HepG2 (cell line): ENCODE measurements around the gene KCNMA1. TPM values are rescaled to one million over a fixed set of nuclear protein-coding genes. Genes with fewer than 3 reads are reported as not detected.

Experiments
- ATAC-seq: fragments of 200-7000 bp; cut with Tn5 transposase; 3 replicates; pipeline ENCODE4 v1.9.1; 2020; ENCODE audit warnings: mild to moderate bottlenecking, moderate library complexity
- BruUV-seq: library from RNA; stranded (reverse); fragments of 400-500 nt; replicated peaks from 2 replicates; lab custom pipeline; 2021; lab: Mats Ljungman, UMichigan
- CTCF ChIA-PET: fragments of 300-600 bp; formaldehyde crosslinking; extraction: SDS; loops from one replicate; lab custom pipeline; 2021; ENCODE audit warnings: low total read pairs, inconsistent platforms, low intra/inter-chr PET ratio; lab: Yijun Ruan, JAX
- POLR2A ChIA-PET: fragments of 350-600 bp; sonication (Branson Sonifier 250); formaldehyde crosslinking; loops from one replicate; lab custom pipeline; 2020; ENCODE audit warnings: antibody characterized with exemption, inconsistent platforms; lab: Yijun Ruan, JAX
- DNase-seq: peaks from one replicate; pipeline ENCODE4 v3.0.0-alpha.2; 2015; ENCODE audit warnings: low spot score
- FAIRE-seq: peaks from 3 replicates; lab custom pipeline; 2011; peaks lifted over from hg19 to GRCh38; lab: Jason Lieb, UNC
- H2AFZ ChIP-seq: one replicate; pipeline ENCODE4 v1.6.1; 2011; ENCODE audit warnings: low read length, inconsistent platforms
- H3K27ac ChIP-seq: fragments of 300-600 bp; 3 replicates; pipeline ENCODE4 v1.8.0; 2011; ENCODE audit warnings: mixed run types, mild to moderate bottlenecking, mixed read lengths, low read length, inconsistent platforms; ENCODE audit not compliant: insufficient read depth; ENCODE audit errors: extremely low read length
- H3K27me3 ChIP-seq, 2 experiments: fragments of 200-600 bp in 1 of 2; 2 replicates in 1 of 2; 3 replicates in 1 of 2; pipeline versions ENCODE4 v1.6.0 to v1.8.0; 2011; ENCODE audit warnings: low read length in 2 of 2, mild to moderate bottlenecking in 2 of 2, moderate library complexity in 2 of 2, inconsistent platforms in 1 of 2; ENCODE audit not compliant: insufficient read depth in 2 of 2, control insufficient read depth in 1 of 2
- H3K36me3 ChIP-seq, 2 experiments: fragments of 200-600 bp in 1 of 2; replicated peaks in 1 of 2; 2 replicates in 1 of 2; 3 replicates in 1 of 2; pipeline versions ENCODE4 v1.5.1 to v1.8.0; 2011; ENCODE audit warnings: low read length in 2 of 2, inconsistent platforms in 1 of 2; ENCODE audit not compliant: insufficient read depth in 2 of 2, control insufficient read depth in 1 of 2
- H3K4me1 ChIP-seq: 2 replicates; pipeline ENCODE4 v1.5.1; 2012; ENCODE audit warnings: low read length, inconsistent platforms; ENCODE audit not compliant: insufficient read depth
- H3K4me2 ChIP-seq: 2 replicates; pipeline ENCODE4 v1.6.0; 2011; ENCODE audit warnings: low read depth, low read length, inconsistent platforms
- H3K4me3 ChIP-seq, 3 experiments: fragments of 200-600 bp in 1 of 3; sonication (generic), shearing (Covaris generic) in 1 of 3; replicated peaks in 1 of 3; 2 replicates each; pipeline ENCODE4 v1.5.1; 2011 to 2016; ENCODE audit warnings: low read length in 3 of 3, inconsistent platforms in 2 of 3, low read depth in 2 of 3, mild to moderate bottlenecking in 2 of 3, control low read depth in 1 of 3, mixed read lengths in 1 of 3; ENCODE audit not compliant: insufficient read depth in 1 of 3
- H3K79me2 ChIP-seq: one replicate; pipeline ENCODE4 v1.6.1; 2011; ENCODE audit warnings: low read length, inconsistent platforms; ENCODE audit not compliant: insufficient read depth
- H3K9ac ChIP-seq: 2 replicates; pipeline ENCODE4 v1.6.0; 2011; ENCODE audit warnings: mild to moderate bottlenecking, low read depth, low read length, inconsistent platforms; ENCODE audit not compliant: insufficient read depth
- H3K9me3 ChIP-seq: 2 replicates; pipeline ENCODE4 v1.5.1; 2012; ENCODE audit warnings: mild to moderate bottlenecking, low read length
- H4K20me1 ChIP-seq: 2 replicates; pipeline ENCODE4 v1.6.0; 2011; ENCODE audit warnings: inconsistent platforms, mild to moderate bottlenecking, low read length, moderate library complexity; ENCODE audit not compliant: insufficient read depth
- MBD4 ChIP-seq: IDR thresholded peaks from 2 replicates; pipeline ENCODE4 v1.6.1; 2012; ENCODE audit warnings: low read length, inconsistent platforms, borderline replicate concordance
- PAXIP1 ChIP-seq: sonication (generic); formaldehyde crosslinking; conservative IDR thresholded peaks from 2 replicates; pipeline ENCODE4 v1.4.0; 2020; ENCODE audit warnings: mild to moderate bottlenecking, missing genetic modification reagents, moderate library complexity
- WGBS: methylation state at CpG from one replicate; pipeline ENCODE4 v1.1.6; 2017; ENCODE audit warnings: low lambda C conversion rate; 5-methylcytosine and 5-hydroxymethylcytosine counted together
- in situ Hi-C: cut with HindIII; loops from 2 replicates; pipeline ENCODE4 v1.10.0; 2017; ENCODE audit warnings: low pct_unique_long_range_greater_than_20kb; ENCODE audit not compliant: extremely low pct_ligation_motif_present
- intact Hi-C: fragments of 100-400 bp; cut with micrococcal nuclease; formaldehyde crosslinking; loops from one replicate; pipeline ENCODE4 v1.10.0; 2022; ENCODE audit not compliant: unreplicated experiment
- polyA plus RNA-seq, 8 experiments: library from polyadenylated mRNA; depleted of rRNA in 3 of 8; stranded (reverse) in 7 of 8; unstranded in 1 of 8; fragments of >200 nt; fragmentation: Illumina TruSeq in 4 of 8; extraction: Trizol in 4 of 8; gene quantifications; 2 replicates each; pipeline versions ENCODE4 v1.2.1 to v1.2.3, GENCODE V29; 2011 to 2016; ENCODE audit warnings: low read depth in 4 of 8, missing spikeins in 1 of 8, mixed read lengths in 1 of 8; ENCODE audit not compliant: insufficient read depth in 1 of 8
- total RNA-seq, 5 experiments: library from RNA; depleted of rRNA; stranded (reverse); fragments of >200 nt; fragmentation: Illumina TruSeq; extraction: Trizol; gene quantifications; 2 replicates each; pipeline ENCODE4 v1.2.3, GENCODE V29; 2016; ENCODE audit warnings: low read depth in 1 of 5

The KCNMA1 gene
- total and polyA plus RNA-seq, 2 of the 13 experiments (the other 11 are each of a cell fraction or from before 2014, with no cell fraction given), result 0.02 TPM; not detected in 1

GRCh38 chr10:77160679-77161078 is 476.9 kb downstream of the KCNMA1 start:
- FAIRE-seq, result no peak

More at GRCh38 chr10:77160679-77161078, 476.9 kb downstream of the KCNMA1 start:
- ChIA-PET CTCF (no interaction called here), POLR2A (no interaction called here)
- in situ Hi-C loops, result loop anchor here (10.0 kb wide), 1 partner anchor 554 kb away; no protein-coding TSS in a partner anchor
- Histone ChIP-seq H3K4me3 (no peak overlapping the region), H3K4me1 (no peaks in the 10 kb centered on the region), H3K9me3 (no peaks in the 10 kb centered on the region), H3K79me2 (no peaks in the 10 kb centered on the region), H3K27me3 (peaks cover 0 to 1% of the 10 kb centered on the region in 2 experiments; a peak in 1 of 5 replicates), H3K4me2 (no peak overlapping the region), H2AFZ (no peak overlapping the region), H3K36me3 (no peaks in the 10 kb centered on the region), H3K9ac (no peak overlapping the region), H4K20me1 (no peaks in the 10 kb centered on the region), H3K27ac (no peak overlapping the region)
- ATAC-seq, result no peak
- intact Hi-C loops, result loop anchor here (10.0 kb wide), 1 partner anchor 344 kb away; no protein-coding TSS in a partner anchor
- 13% methylated on average over 1 of the region's 1 CpG for WGBS
- no peak for DNase-seq
- TF ChIP-seq MBD4 (no peak), PAXIP1 (CRISPR knock-in tag) (no peak)
- no TSS peak for BruUV-seq
